ENCODE results near the gene PPP5C. TPM values are rescaled to one million over a fixed set of nuclear protein-coding genes. Genes with fewer than 3 reads are reported as not detected.

The PPP5C gene
- total and polyA plus RNA-seq, 2 of the 8 experiments (the other 6 are each of a cell fraction or from before 2014, with no cell fraction given) = 112 to 156 TPM

GRCh38 chr19:46299695-46300094, 47.2 kb upstream of the PPP5C start:
- peaks cover 0 to 2% (median 0%) of the 10 kb centered on the region in 4 experiments; a peak in 1 of 7 replicates for H3K27me3 ChIP-seq (replicated peaks in 1 of 4; ENCODE audit: control insufficient read depth in 3 of 4, extremely low read depth in 1 of 4, insufficient read depth in 3 of 4, low read length in 3 of 4)
- H3K36me3 ChIP-seq (ENCODE audit: control insufficient read depth in 2 of 4, insufficient read depth in 4 of 4, low read length in 3 of 4) = peaks cover 0 to 5% (median 2%) of the 10 kb centered on the region in 4 experiments; a peak in 2 of 8 replicates
- H3K14ac ChIP-seq (ENCODE audit: insufficient read length) = no peak overlapping the region
- H2BK120ac ChIP-seq (replicated peaks; ENCODE audit: low read depth, low read length) = no peak overlapping the region
- H3K4me1 ChIP-seq (replicated peaks in 1 of 4; ENCODE audit: control insufficient read depth in 3 of 4, insufficient read depth in 4 of 4, low read length in 3 of 4) = peaks cover 6 to 44% (median 36%) of the 10 kb centered on the region in 4 experiments
- H4K91ac ChIP-seq (replicated peaks; ENCODE audit: insufficient read length, low read length) = no peak overlapping the region
- H3K79me2 ChIP-seq (ENCODE audit: control insufficient read depth in 1 of 2, insufficient read depth in 2 of 2, low read length in 2 of 2) = peaks cover 0 to 2% of the 10 kb centered on the region in 2 experiments; a peak in 1 of 4 replicates
- no peak overlapping the region for H3K4ac ChIP-seq (replicated peaks; ENCODE audit: insufficient read length, low read depth, low read length)
- H3K23ac ChIP-seq (ENCODE audit: insufficient read length) = no peak overlapping the region
- ChIA-PET POLR2A (ENCODE audit: partially characterized antibody) (interaction anchor here (1.1 to 1.5 kb wide), 2 partner anchors 20 to 48 kb away, joined by 3 to 4 read pairs; no protein-coding TSS in a partner anchor), CTCF (ENCODE audit: partially characterized antibody) (interaction anchor here (0.6 to 15.4 kb wide), 8 partner anchors 10 to 403 kb away, joined by 3 to 145 read pairs (median 4); no protein-coding TSS in a partner anchor)
- no peak overlapping the region for H2BK12ac ChIP-seq (ENCODE audit: low read depth, low read length)
- peaks cover 0 to 3% of the 10 kb centered on the region in 2 experiments for H4K20me1 ChIP-seq (replicated peaks in 1 of 2; ENCODE audit: control insufficient read depth in 1 of 2, insufficient read depth in 2 of 2, low read length in 2 of 2)
- H2BK15ac ChIP-seq (ENCODE audit: low read length) = no peak overlapping the region
- no peak overlapping the region; the same call in 1 of the 2 replicates for H2BK20ac ChIP-seq (ENCODE audit: low read length)
- no peak for TF ChIP-seq SP1 (IDR thresholded peaks at IDR 0.05; ENCODE audit: low read depth, low read length)
- no peak for TF ChIP-seq ATF3 (IDR thresholded peaks at IDR 0.05; ENCODE audit: insufficient read depth, low read depth, low read length)
- TF ChIP-seq POLR2AphosphoS5 (IDR thresholded peaks at IDR 0.05; ENCODE audit: low read depth, low read length) = no peak
- TF ChIP-seq JUN (IDR thresholded peaks at IDR 0.05; ENCODE audit: low read depth, low read length) = no peak
- H2BK5ac ChIP-seq (ENCODE audit: low read depth, low read length) = 0 out of 2 replicates have a peak overlapping the region, but pooled peaks have one; percentile 26
- no peak for DNase-seq (ENCODE audit: low read depth in 1 of 2, low spot score in 2 of 2)
- H3K56ac ChIP-seq (replicated peaks; ENCODE audit: insufficient read length, low read depth, low read length) = no peak overlapping the region
- no peak overlapping the region for H3K4me3 ChIP-seq (ENCODE audit: extremely low read depth in 1 of 4, insufficient read depth in 2 of 4, low read depth in 3 of 4, low read length in 4 of 4)
- H3K18ac ChIP-seq (ENCODE audit: extremely low read depth, low read length) = no peak overlapping the region
- H3K9me3 ChIP-seq (ENCODE audit: insufficient read depth in 2 of 2, low read depth in 1 of 2, low read length in 1 of 2) = no peaks in the 10 kb centered on the region
- no peak overlapping the region for H3K27ac ChIP-seq (ENCODE audit: low read depth, low read length)
- no peak overlapping the region for H4K8ac ChIP-seq (ENCODE audit: extremely low read depth, insufficient read depth, low read length)
- no peak overlapping the region; a peak in 1 of 7 replicates for H3K9ac ChIP-seq (replicated peaks in 1 of 4; ENCODE audit: extremely low read depth in 1 of 4, low read depth in 3 of 4, low read length in 3 of 4)
- no peak overlapping the region for H4K5ac ChIP-seq (ENCODE audit: insufficient read length, low read depth, low read length)
- H3K4me2 ChIP-seq (ENCODE audit: insufficient read depth in 1 of 2, low read depth in 2 of 2, low read length in 2 of 2) = peak overlapping the region in 1 of 2 experiments; percentile 6; a peak in 1 of 4 replicates
- WGBS, 2 experiments (ENCODE audit: extremely low coverage in 1 of 2, insufficient coverage in 1 of 2, insufficient read length in 1 of 2, insufficient replicate concordance in 2 of 2, low coverage in 1 of 2, low lambda C conversion rate in 2 of 2, missing lambda C conversion rate in 1 of 2) = 82% methylated on average over 5 of the region's 7 CpGs; no CpG with 5 or more reads in 1 of the 2 experiments
- no peak overlapping the region for H2AFZ ChIP-seq (ENCODE audit: low read length)
- no peak overlapping the region; the same call in 1 of the 2 replicates for H2AK5ac ChIP-seq (ENCODE audit: low read depth, low read length)
- peaks cover 13% of the 10 kb centered on the region for H3K23me2 ChIP-seq (ENCODE audit: low read depth, low read length)
- no peaks in the 10 kb centered on the region for H3K79me1 ChIP-seq (ENCODE audit: low read depth, low read length)
- FAIRE-seq = no peak

All from H1 (cell line).